ENCODE results near the gene TMC1. TPM values are rescaled to one million over a fixed set of nuclear protein-coding genes. Genes with fewer than 3 reads are reported as not detected.

The TMC1 gene
- polyA plus RNA-seq, 3 donors = 0.16 to 0.55 (median 0.40) TPM

DNA sequence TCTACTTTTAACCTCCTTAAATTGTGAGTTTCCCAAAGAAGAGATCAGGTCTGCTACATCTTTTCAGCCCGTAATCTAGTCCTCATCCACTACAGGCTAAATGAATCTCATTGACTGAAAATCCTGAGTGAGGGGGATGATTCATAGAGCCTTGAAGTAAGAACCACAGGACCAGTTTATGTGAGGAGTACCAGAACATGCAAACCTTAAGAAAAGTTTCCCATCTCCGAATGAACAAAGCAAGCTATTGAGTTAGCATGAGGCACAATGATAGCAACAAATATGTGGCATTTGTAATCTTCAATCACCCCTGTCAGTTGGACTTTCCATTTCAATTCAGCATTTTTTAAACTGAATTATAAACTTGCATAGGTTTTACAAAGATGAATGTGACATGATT, 234.4 kb downstream of the TMC1 start:
- Histone ChIP-seq H3K9me3 (replicated peaks in 1 of 2; ENCODE audit: control insufficient read depth in 1 of 2, insufficient read depth in 1 of 2, low read length in 2 of 2) (no peaks in the 10 kb centered on the region), H3K4me1 (ENCODE audit: control insufficient read depth in 1 of 2, insufficient read depth in 2 of 2, low read length in 2 of 2) (no peaks in the 10 kb centered on the region), H3K9ac (ENCODE audit: insufficient read depth, low read length, poor library complexity, severe bottlenecking) (no peak overlapping the region), H3K27me3 (ENCODE audit: control insufficient read depth in 2 of 2, insufficient read depth in 2 of 2, low read length in 2 of 2) (peaks cover 9 to 21% of the 10 kb centered on the region in 2 donors), H3K4me3 (replicated peaks in 1 of 3; ENCODE audit: low read depth in 2 of 3, low read length in 3 of 3) (no peak overlapping the region), H3K27ac (ENCODE audit: low read depth in 1 of 2, low read length in 2 of 2) (no peak overlapping the region), H3K4me2 (replicated peaks; ENCODE audit: extremely low read depth, low read length, poor library complexity, severe bottlenecking) (no peak overlapping the region), H4K20me1 (ENCODE audit: insufficient read depth, low read length) (no peaks in the 10 kb centered on the region), H3K36me3 (replicated peaks in 1 of 2; ENCODE audit: control insufficient read depth in 1 of 2, insufficient read depth in 2 of 2, low read length in 2 of 2) (no peaks in the 10 kb centered on the region), H3K79me2 (ENCODE audit: insufficient read depth, low read length) (no peaks in the 10 kb centered on the region), H2AFZ (ENCODE audit: insufficient read depth, low read depth, low read length, poor library complexity, severe bottlenecking) (no peak overlapping the region)
- Mint-ChIP-seq H3K4me1 (no peaks in the 10 kb centered on the region), H3K27me3 (ENCODE audit: low read depth in 3 of 3) (peaks cover 5 to 16% (median 15%) of the 10 kb centered on the region in 3 donors), H3K27ac (no peak overlapping the region), H3K36me3 (no peaks in the 10 kb centered on the region), H3K4me3 (peak overlapping the region in 1 of 2 donors; percentile 43), H3K9me3 (no peaks in the 10 kb centered on the region)
- no CpG with 5 or more reads among the region's 2 CpGs for WGBS (ENCODE audit: insufficient coverage)
- TF ChIP-seq, protein P1, sequence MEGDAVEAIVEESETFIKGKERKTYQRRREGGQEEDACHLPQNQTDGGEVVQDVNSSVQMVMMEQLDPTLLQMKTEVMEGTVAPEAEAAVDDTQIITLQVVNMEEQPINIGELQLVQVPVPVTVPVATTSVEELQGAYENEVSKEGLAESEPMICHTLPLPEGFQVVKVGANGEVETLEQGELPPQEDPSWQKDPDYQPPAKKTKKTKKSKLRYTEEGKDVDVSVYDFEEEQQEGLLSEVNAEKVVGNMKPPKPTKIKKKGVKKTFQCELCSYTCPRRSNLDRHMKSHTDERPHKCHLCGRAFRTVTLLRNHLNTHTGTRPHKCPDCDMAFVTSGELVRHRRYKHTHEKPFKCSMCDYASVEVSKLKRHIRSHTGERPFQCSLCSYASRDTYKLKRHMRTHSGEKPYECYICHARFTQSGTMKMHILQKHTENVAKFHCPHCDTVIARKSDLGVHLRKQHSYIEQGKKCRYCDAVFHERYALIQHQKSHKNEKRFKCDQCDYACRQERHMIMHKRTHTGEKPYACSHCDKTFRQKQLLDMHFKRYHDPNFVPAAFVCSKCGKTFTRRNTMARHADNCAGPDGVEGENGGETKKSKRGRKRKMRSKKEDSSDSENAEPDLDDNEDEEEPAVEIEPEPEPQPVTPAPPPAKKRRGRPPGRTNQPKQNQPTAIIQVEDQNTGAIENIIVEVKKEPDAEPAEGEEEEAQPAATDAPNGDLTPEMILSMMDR (IDR thresholded peaks at IDR 0.05) = no peak
- no peak for DNase-seq
- intact Hi-C loops (cut with micrococcal nuclease) = no loop called here

GRCh38 chr9:72758944-72759343, 237.5 kb downstream of the TMC1 start:
- no peak overlapping the region for H3K4me3 Mint-ChIP-seq
- intact Hi-C loops (cut with micrococcal nuclease) = no loop called here
- Histone ChIP-seq H3K79me2 (ENCODE audit: insufficient read depth, low read length) (no peaks in the 10 kb centered on the region), H3K9ac (ENCODE audit: insufficient read depth, low read length, poor library complexity, severe bottlenecking) (no peak overlapping the region), H4K20me1 (ENCODE audit: insufficient read depth, low read length) (no peaks in the 10 kb centered on the region), H3K4me1 (ENCODE audit: control insufficient read depth in 1 of 2, insufficient read depth in 2 of 2, low read length in 2 of 2) (no peaks in the 10 kb centered on the region), H3K9me3 (replicated peaks in 1 of 2; ENCODE audit: control insufficient read depth in 1 of 2, insufficient read depth in 1 of 2, low read length in 2 of 2) (no peaks in the 10 kb centered on the region), H3K27me3 (ENCODE audit: control insufficient read depth in 2 of 2, insufficient read depth in 2 of 2, low read length in 2 of 2) (peaks cover 12 to 29% of the 10 kb centered on the region in 2 donors), H3K36me3 (replicated peaks in 1 of 2; ENCODE audit: control insufficient read depth in 1 of 2, insufficient read depth in 2 of 2, low read length in 2 of 2) (no peaks in the 10 kb centered on the region), H2AFZ (ENCODE audit: insufficient read depth, low read depth, low read length, poor library complexity, severe bottlenecking) (no peak overlapping the region), H3K4me3 (replicated peaks in 1 of 3; ENCODE audit: low read depth in 2 of 3, low read length in 3 of 3) (no peak overlapping the region), H3K27ac (ENCODE audit: low read depth in 1 of 2, low read length in 2 of 2) (no peak overlapping the region), H3K4me2 (replicated peaks; ENCODE audit: extremely low read depth, low read length, poor library complexity, severe bottlenecking) (no peak overlapping the region)
- TF ChIP-seq, protein P1 (IDR thresholded peaks at IDR 0.05) = no peak
- peaks cover 8 to 25% (median 19%) of the 10 kb centered on the region in 3 donors for H3K27me3 Mint-ChIP-seq (ENCODE audit: low read depth in 3 of 3)
- H3K9me3 Mint-ChIP-seq = no peaks in the 10 kb centered on the region
- WGBS (ENCODE audit: insufficient coverage) = 93% methylated on average over 4 of the region's 4 CpGs
- H3K4me1 Mint-ChIP-seq = no peaks in the 10 kb centered on the region
- H3K36me3 Mint-ChIP-seq = no peaks in the 10 kb centered on the region
- no peak for DNase-seq
- no peak overlapping the region for H3K27ac Mint-ChIP-seq
